Measurements from ENCODE around the gene RNF26. TPM values are rescaled to one million over a fixed set of nuclear protein-coding genes. Genes with fewer than 3 reads are reported as not detected.
A peak's percentile ranks its signal among the peaks of the same experiment; 100 is the strongest.

Gene RNF26
- total RNA-seq, 1 donor from 2014 or later: 34.2 TPM

- DNase-seq (ENCODE audit: low spot score, unreplicated experiment): no peak
- H3K27me3 Mint-ChIP-seq: peaks cover 23% of the 10 kb centered on the region
- H3K4me3 Mint-ChIP-seq (ENCODE audit: low read depth): peak overlapping the region; percentile 55
- peaks cover 38% of the 10 kb centered on the region for H3K4me1 Mint-ChIP-seq (ENCODE audit: low read depth)
- no peaks in the 10 kb centered on the region for H3K9me3 Mint-ChIP-seq (ENCODE audit: low read depth)
- no peaks in the 10 kb centered on the region for H3K36me3 Mint-ChIP-seq (ENCODE audit: insufficient read depth)
- H3K27ac Mint-ChIP-seq: no peak overlapping the region
- no peak for TF ChIP-seq CTCF (IDR thresholded peaks at IDR 0.05; ENCODE audit: unreplicated experiment)
Observed at GRCh38 chr11:119363081-119363850, 28.9 kb downstream of the RNF26 start.

- no peak for DNase-seq (ENCODE audit: low spot score, unreplicated experiment)
- Mint-ChIP-seq H3K27ac (no peak overlapping the region), H3K27me3 (peaks cover 19% of the 10 kb centered on the region), H3K9me3 (ENCODE audit: low read depth) (no peaks in the 10 kb centered on the region), H3K4me1 (ENCODE audit: low read depth) (peaks cover 46% of the 10 kb centered on the region), H3K4me3 (ENCODE audit: low read depth) (peak overlapping the region; percentile 55), H3K36me3 (ENCODE audit: insufficient read depth) (no peaks in the 10 kb centered on the region)
- TF ChIP-seq CTCF (IDR thresholded peaks at IDR 0.05; ENCODE audit: unreplicated experiment): no peak
Observed at GRCh38 chr11:119363851-119364590, 29.7 kb downstream of the RNF26 start.

GRCh38 chr11:119365071-119365591 lies 30.8 kb downstream of the RNF26 start:
- Mint-ChIP-seq H3K9me3 (ENCODE audit: low read depth) (no peaks in the 10 kb centered on the region), H3K4me3 (ENCODE audit: low read depth) (peak overlapping the region; percentile 36), H3K27me3 (peaks cover 16% of the 10 kb centered on the region), H3K4me1 (ENCODE audit: low read depth) (peaks cover 57% of the 10 kb centered on the region), H3K27ac (no peak overlapping the region), H3K36me3 (ENCODE audit: insufficient read depth) (no peaks in the 10 kb centered on the region)
- DNase-seq (ENCODE audit: low spot score, unreplicated experiment): no peak
- no peak for TF ChIP-seq CTCF (IDR thresholded peaks at IDR 0.05; ENCODE audit: unreplicated experiment)

- TF ChIP-seq CTCF (IDR thresholded peaks at IDR 0.05; ENCODE audit: unreplicated experiment): no peak
- peaks cover 55% of the 10 kb centered on the region for H3K4me1 Mint-ChIP-seq (ENCODE audit: low read depth)
- no peak overlapping the region for H3K27ac Mint-ChIP-seq
- no peaks in the 10 kb centered on the region for H3K9me3 Mint-ChIP-seq (ENCODE audit: low read depth)
- no peak overlapping the region for H3K4me3 Mint-ChIP-seq (ENCODE audit: low read depth)
- H3K27me3 Mint-ChIP-seq: peaks cover 16% of the 10 kb centered on the region
- DNase-seq (ENCODE audit: low spot score, unreplicated experiment): no peak
- no peaks in the 10 kb centered on the region for H3K36me3 Mint-ChIP-seq (ENCODE audit: insufficient read depth)
Observed at GRCh38 chr11:119366690-119367620, 32.6 kb downstream of the RNF26 start.

Data from progenitor cell of endocrine pancreas (in vitro differentiated cells).